Panc1 (cell line): ENCODE data around the gene IFI30. TPM values are rescaled to one million over a fixed set of nuclear protein-coding genes. Genes with fewer than 3 reads are reported as not detected.

Experiments used
- ATAC-seq: fragments of 200-7000 bp; cut with Tn5 transposase; 2 replicates; pipeline ENCODE4 v1.9.1; 2020; ENCODE audit warnings: mild to moderate bottlenecking, moderate library complexity
- BruUV-seq: library from RNA; stranded (reverse); fragments of 400-500 nt; replicated peaks from 2 replicates; lab custom pipeline; 2021; lab: Mats Ljungman, UMichigan
- CTCF ChIA-PET: fragments of 300-600 bp; sonication (Branson Sonifier 250); formaldehyde crosslinking; loops from one replicate; lab custom pipeline; 2022; ENCODE audit warnings: antibody characterized with exemption; lab: Charles Lee
- POLR2A ChIA-PET: fragments of 300-600 bp; sonication (Branson Sonifier 250); formaldehyde crosslinking; loops from one replicate; lab custom pipeline; 2022; ENCODE audit warnings: antibody characterized with exemption; lab: Charles Lee
- DNase-seq: peaks from one replicate; pipeline ENCODE4 v3.0.0-alpha.2; 2010; ENCODE audit warnings: low read depth, low spot score
- H3K27ac ChIP-seq: 2 replicates; pipeline ENCODE4 v1.5.1; 2011; ENCODE audit warnings: mild to moderate bottlenecking, low read length, inconsistent platforms
- H3K27me3 ChIP-seq: fragments of 200-500 bp; sonication (Bioruptor generic); 2 replicates; pipeline ENCODE4 v1.6.0; 2014; ENCODE audit warnings: low read length, inconsistent platforms; ENCODE audit not compliant: control insufficient read depth, insufficient read depth
- H3K36me3 ChIP-seq: fragments of 200-500 bp; sonication (Bioruptor generic); 2 replicates; pipeline ENCODE4 v1.5.1; 2014; ENCODE audit warnings: inconsistent platforms, mild to moderate bottlenecking, low read length, moderate library complexity; ENCODE audit not compliant: control insufficient read depth, insufficient read depth
- H3K4me1 ChIP-seq: 2 replicates; pipeline ENCODE4 v1.5.1; 2011; ENCODE audit warnings: inconsistent platforms, mild to moderate bottlenecking, low read length, moderate library complexity; ENCODE audit not compliant: control insufficient read depth, insufficient read depth
- H3K4me3 ChIP-seq, 2 experiments: 2 replicates each; pipeline ENCODE4 v1.5.1; 2011 to 2012; ENCODE audit warnings: low read depth in 2 of 2, low read length in 2 of 2, mild to moderate bottlenecking in 2 of 2, inconsistent platforms in 1 of 2, moderate library complexity in 1 of 2
- H3K9me3 ChIP-seq: fragments of 200-500 bp; sonication (Bioruptor generic); 2 replicates; pipeline ENCODE4 v1.5.1; 2014; ENCODE audit warnings: low read depth, mild to moderate bottlenecking, inconsistent platforms, low read length, moderate library complexity; ENCODE audit not compliant: control insufficient read depth, insufficient read depth
- CTCF ChIP-seq: fragments of 450-650 bp; IDR thresholded peaks from 2 replicates; pipeline ENCODE4 v1.5.1; 2017; ENCODE audit warnings: mild to moderate bottlenecking
- POLR2AphosphoS5 ChIP-seq: IDR thresholded peaks from 2 replicates; pipeline ENCODE4 v1.6.1; 2012; ENCODE audit warnings: mild to moderate bottlenecking, low read depth, low read length, moderate library complexity
- SIN3A ChIP-seq: IDR thresholded peaks from 2 replicates; pipeline ENCODE4 v1.6.1; 2012; ENCODE audit warnings: low read depth, mild to moderate bottlenecking, low read length, moderate library complexity, borderline replicate concordance; ENCODE audit not compliant: insufficient read depth
- TCF7L2 ChIP-seq: IDR thresholded peaks from 2 replicates; pipeline ENCODE4 v1.6.1; 2011; ENCODE audit warnings: mild to moderate bottlenecking, low read depth, low read length, inconsistent platforms
- in situ Hi-C: cut with HindIII; loops from 2 replicates; pipeline ENCODE4 v1.10.0; 2016; ENCODE audit warnings: low sequenced_read_pairs, low pct_unique_long_range_greater_than_20kb
- intact Hi-C: fragments of 100-400 bp; cut with micrococcal nuclease; formaldehyde crosslinking; loops from one replicate; pipeline ENCODE4 v1.10.0; 2022; ENCODE audit not compliant: unreplicated experiment
- total RNA-seq: library from RNA; stranded (reverse); gene quantifications from one replicate; pipeline ENCODE4 v1.2.1, GENCODE V29; 2021; ENCODE audit not compliant: unreplicated experiment
- TF ChIP-seq, protein P1 (sequence below), 2 experiments: IDR thresholded peaks; 2 replicates each; pipeline ENCODE4 v1.6.1; 2011 to 2012; ENCODE audit warnings: low read depth in 2 of 2, control low read depth in 1 of 2, low read length in 1 of 2, mild to moderate bottlenecking in 1 of 2, moderate library complexity in 1 of 2; ENCODE audit not compliant: insufficient read depth in 1 of 2

Gene IFI30
- total RNA-seq, 1 experiment from 2014 or later: 39.7 TPM

GRCh38 chr19:18203863-18204393, 30.3 kb downstream of the IFI30 start, which contains the start of gene RAB3A:
Gene RAB3A (minus strand): TSS chr19:18204042. CDS start chr19:18202740, 1,302 bp downstream.
- intact Hi-C loops: no loop called here
- Histone ChIP-seq H3K27ac (peak within 1 kb of the TSS; percentile 83), H3K4me1 (peaks cover 3% of the 10 kb centered on the region; the same call in 1 of the 2 replicates), H3K4me3 (peak within 1 kb of the TSS; percentile 81 to 90), H3K36me3 (no peaks in the 10 kb centered on the region; the same call in 1 of the 2 replicates), H3K27me3 (no peaks in the 10 kb centered on the region), H3K9me3 (no peaks in the 10 kb centered on the region)
- DNase-seq: peak; percentile 98
- ChIA-PET CTCF (interaction anchor here (1.0 kb wide), 1 partner anchor 91 kb away, joined by 3 read pairs; no protein-coding TSS in a partner anchor), POLR2A (interaction anchor here (0.5 kb wide), 1 partner anchor 65 kb away, joined by 11 read pairs; no protein-coding TSS in a partner anchor)
- no TSS peak for BruUV-seq
- ATAC-seq: peak; percentile 97
- TF ChIP-seq CTCF (no peak), TCF7L2 (no peak), SIN3A (no peak), POLR2AphosphoS5 (no peak)
- TF ChIP-seq, protein P1, sequence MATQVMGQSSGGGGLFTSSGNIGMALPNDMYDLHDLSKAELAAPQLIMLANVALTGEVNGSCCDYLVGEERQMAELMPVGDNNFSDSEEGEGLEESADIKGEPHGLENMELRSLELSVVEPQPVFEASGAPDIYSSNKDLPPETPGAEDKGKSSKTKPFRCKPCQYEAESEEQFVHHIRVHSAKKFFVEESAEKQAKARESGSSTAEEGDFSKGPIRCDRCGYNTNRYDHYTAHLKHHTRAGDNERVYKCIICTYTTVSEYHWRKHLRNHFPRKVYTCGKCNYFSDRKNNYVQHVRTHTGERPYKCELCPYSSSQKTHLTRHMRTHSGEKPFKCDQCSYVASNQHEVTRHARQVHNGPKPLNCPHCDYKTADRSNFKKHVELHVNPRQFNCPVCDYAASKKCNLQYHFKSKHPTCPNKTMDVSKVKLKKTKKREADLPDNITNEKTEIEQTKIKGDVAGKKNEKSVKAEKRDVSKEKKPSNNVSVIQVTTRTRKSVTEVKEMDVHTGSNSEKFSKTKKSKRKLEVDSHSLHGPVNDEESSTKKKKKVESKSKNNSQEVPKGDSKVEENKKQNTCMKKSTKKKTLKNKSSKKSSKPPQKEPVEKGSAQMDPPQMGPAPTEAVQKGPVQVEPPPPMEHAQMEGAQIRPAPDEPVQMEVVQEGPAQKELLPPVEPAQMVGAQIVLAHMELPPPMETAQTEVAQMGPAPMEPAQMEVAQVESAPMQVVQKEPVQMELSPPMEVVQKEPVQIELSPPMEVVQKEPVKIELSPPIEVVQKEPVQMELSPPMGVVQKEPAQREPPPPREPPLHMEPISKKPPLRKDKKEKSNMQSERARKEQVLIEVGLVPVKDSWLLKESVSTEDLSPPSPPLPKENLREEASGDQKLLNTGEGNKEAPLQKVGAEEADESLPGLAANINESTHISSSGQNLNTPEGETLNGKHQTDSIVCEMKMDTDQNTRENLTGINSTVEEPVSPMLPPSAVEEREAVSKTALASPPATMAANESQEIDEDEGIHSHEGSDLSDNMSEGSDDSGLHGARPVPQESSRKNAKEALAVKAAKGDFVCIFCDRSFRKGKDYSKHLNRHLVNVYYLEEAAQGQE (IDR thresholded peaks at IDR 0.05; ENCODE audit: insufficient read depth in 1 of 2, low read depth in 2 of 2, low read length in 1 of 2): no peak
- in situ Hi-C loops: no loop called here

DNA sequence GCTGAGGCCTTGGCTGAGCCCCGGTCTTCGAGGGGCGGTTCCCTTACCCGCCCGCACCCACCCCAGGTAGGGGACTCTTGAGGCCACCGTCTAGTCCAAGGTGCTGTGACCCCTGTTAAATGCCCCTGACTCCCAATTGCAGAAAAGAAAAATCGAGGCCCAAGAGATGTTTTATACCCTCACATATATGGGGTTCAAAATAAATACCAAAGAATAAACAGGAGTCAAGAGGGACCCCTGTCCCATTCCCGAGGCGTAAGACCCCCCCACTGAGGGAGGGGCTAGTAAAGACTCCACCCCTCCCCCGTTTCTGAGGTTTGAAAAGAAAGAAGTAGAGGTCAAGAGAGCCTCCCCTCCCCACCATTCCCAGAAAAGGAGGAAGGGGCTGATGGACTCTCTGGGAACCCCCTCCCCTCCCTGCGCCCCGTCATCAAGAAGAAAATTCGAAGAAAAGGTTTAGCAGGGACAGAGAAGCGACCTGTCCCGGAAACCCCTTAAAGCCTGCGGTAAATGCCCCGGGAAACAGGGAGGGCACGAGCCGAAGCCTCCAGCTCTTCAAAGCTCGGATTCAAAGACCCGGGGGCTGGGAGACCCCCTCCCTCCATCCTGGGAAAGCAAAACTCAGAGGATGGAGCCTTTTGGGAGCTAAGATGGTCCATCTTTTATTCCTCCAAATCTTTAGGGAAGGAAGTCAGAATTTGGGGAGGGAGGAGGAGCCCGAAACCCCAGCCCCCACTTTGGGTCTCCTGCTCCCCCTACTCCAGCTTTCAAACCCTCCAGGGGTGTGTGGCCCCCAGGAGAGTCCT, 31.0 kb downstream of the IFI30 start:
- TSS peak; percentile 70 for BruUV-seq
- H3K4me3 ChIP-seq: peak overlapping the region; percentile 81 to 90
- ATAC-seq: peak; percentile 36
- H3K27ac ChIP-seq: peak overlapping the region; percentile 83
- no peaks in the 10 kb centered on the region for H3K27me3 ChIP-seq
- H3K4me1 ChIP-seq: peaks cover 3% of the 10 kb centered on the region; the same call in 1 of the 2 replicates
- CTCF ChIA-PET: interaction anchor here (1.0 to 1.2 kb wide), 2 partner anchors 48 to 91 kb away, joined by 3 to 4 read pairs; no protein-coding TSS in a partner anchor
- in situ Hi-C loops (no loop called here), intact Hi-C loops (loop anchor here (5.0 kb wide), 1 partner anchor 48 kb away; no protein-coding TSS in a partner anchor)
- H3K36me3 ChIP-seq: no peaks in the 10 kb centered on the region; the same call in 1 of the 2 replicates
- H3K9me3 ChIP-seq: no peaks in the 10 kb centered on the region
- DNase-seq: no peak
- POLR2A ChIA-PET: no interaction called here
- TF ChIP-seq, protein P1 (IDR thresholded peaks at IDR 0.05; ENCODE audit: insufficient read depth in 1 of 2, low read depth in 2 of 2, low read length in 1 of 2): no peak
- TF ChIP-seq TCF7L2 (no peak), SIN3A (0 out of 2 replicates have a peak, but pooled peaks have one; percentile 2)
